GM12864 (cell line): ENCODE measurements around the gene PLA2G4C.
A peak's percentile ranks its signal among the peaks of the same experiment; 100 is the strongest.

Source experiments
- DNase-seq: peaks from one replicate; pipeline ENCODE4 v3.0.0-alpha.2; 2011; ENCODE audit warnings: low read depth
- H3K4me3 ChIP-seq: 2 replicates; pipeline ENCODE4 v1.5.1; 2011; ENCODE audit warnings: mild to moderate bottlenecking, low read depth, low read length, control low read depth
- CTCF ChIP-seq: IDR thresholded peaks from 2 replicates; pipeline ENCODE4 v1.5.1; 2011; ENCODE audit warnings: low read depth, mild to moderate bottlenecking, moderate library complexity, low read length, control low read depth, inconsistent platforms; ENCODE audit errors: missing control alignments

Gene PLA2G4C

GRCh38 chr19:48117515-48118130 is 7.0 kb upstream of the PLA2G4C start:
- H3K4me3 ChIP-seq = no peak overlapping the region
- no peak for DNase-seq
- no peak for TF ChIP-seq CTCF

- no peak overlapping the region for H3K4me3 ChIP-seq
- DNase-seq = no peak
- TF ChIP-seq CTCF = no peak
Observed at GRCh38 chr19:48113190-48113917, 2.7 kb upstream of the PLA2G4C start.

- DNase-seq = no peak
- no peak overlapping the region for H3K4me3 ChIP-seq
- no peak for TF ChIP-seq CTCF
Observed at GRCh38 chr19:48111280-48111679, 663 bp upstream of the PLA2G4C start.

GRCh38 chr19:48108997-48109782 is 1.4 kb downstream of the PLA2G4C start:
- H3K4me3 ChIP-seq = no peak overlapping the region
- no peak for DNase-seq
- no peak for TF ChIP-seq CTCF

GRCh38 chr19:48103922-48104321 is 6.7 kb downstream of the PLA2G4C start:
- DNase-seq = no peak
- no peak for TF ChIP-seq CTCF
- no peak overlapping the region for H3K4me3 ChIP-seq

- peak; percentile 70 for TF ChIP-seq CTCF
- DNase-seq = no peak
- H3K4me3 ChIP-seq = no peak overlapping the region
Observed at GRCh38 chr19:48102870-48103751, 7.5 kb downstream of the PLA2G4C start.
